Tibial nerve (tissue), 4 donors: ENCODE results near the gene NDUFB7. TPM values are rescaled to one million over a fixed set of nuclear protein-coding genes. Genes with fewer than 3 reads are reported as not detected.
"Not testable (repeated sequence)": the region's sequence is repeated elsewhere in the genome, so short reads cannot be mapped to it uniquely, and the experiment has no call there.

Experiments used
- DNase-seq, 2 donors: peaks; one replicate each; pipeline ENCODE4 v3.0.0-alpha.2; 2019; ENCODE audit warnings: low spot score in 2 of 2
- H3K27ac ChIP-seq, 4 donors: fragments of 200-600 bp; sonication (generic) in 3 of 4; one replicate each; pipeline ENCODE4 v1.5.1; 2017 to 2019; ENCODE audit warnings: mild to moderate bottlenecking in 1 of 4
- H3K27me3 ChIP-seq, 2 donors: fragments of 200-600 bp; sonication (generic) in 1 of 2; one replicate each; pipeline versions ENCODE4 v1.5.1 to v1.6.0; 2017 to 2019
- H3K36me3 ChIP-seq, 3 donors: fragments of 200-600 bp; sonication (generic); one replicate each; pipeline ENCODE4 v1.5.1; 2018 to 2019
- H3K4me1 ChIP-seq, 4 donors: fragments of 200-600 bp; sonication (generic) in 3 of 4; one replicate each; pipeline ENCODE4 v1.5.1; 2017 to 2019
- H3K4me3 ChIP-seq, 4 donors: fragments of 200-600 bp; sonication (generic) in 3 of 4; one replicate each; pipeline ENCODE4 v1.5.1; 2017 to 2019; ENCODE audit warnings: mild to moderate bottlenecking in 1 of 4, moderate library complexity in 1 of 4
- H3K9me3 ChIP-seq, 4 donors: fragments of 200-600 bp; sonication (generic) in 3 of 4; one replicate each; pipeline ENCODE4 v1.5.1; 2017 to 2019
- EP300 ChIP-seq, 2 donors: sonication (generic); formaldehyde crosslinking; IDR thresholded peaks; one replicate each; pipeline ENCODE4 v1.6.1; 2017; ENCODE audit warnings: antibody characterized with exemption in 2 of 2, mild to moderate bottlenecking in 1 of 2
- POLR2A ChIP-seq, 2 donors: fragments of 450-650 bp; IDR thresholded peaks; one replicate each; pipeline ENCODE4 v1.6.1; 2017; ENCODE audit warnings: antibody characterized with exemption in 2 of 2, mild to moderate bottlenecking in 2 of 2, moderate library complexity in 2 of 2
- WGBS, 2 donors: methylation state at CpG; one replicate each; pipeline ENCODE4 v1.1.5; 2018; 5-methylcytosine and 5-hydroxymethylcytosine counted together
- total RNA-seq, 4 donors: library from RNA; depleted of rRNA; stranded (reverse); fragments of >200 nt; gene quantifications; one replicate each; pipeline ENCODE4 v1.1.0, GENCODE V29; 2016
- TF ChIP-seq, protein P1 (sequence below), 5 experiments: fragments of 200-600 bp in 3 of 5; fragments of 450-650 bp in 2 of 5; sonication (generic) in 3 of 5; IDR thresholded peaks; one replicate each; pipeline ENCODE4 v1.5.1; 2016 to 2019; ENCODE audit warnings: antibody characterized with exemption in 5 of 5, mild to moderate bottlenecking in 3 of 5, moderate library complexity in 2 of 5

NDUFB7 gene
- total RNA-seq, 4 donors from 2014 or later, result 315 to 444 (median 398) TPM

DNA sequence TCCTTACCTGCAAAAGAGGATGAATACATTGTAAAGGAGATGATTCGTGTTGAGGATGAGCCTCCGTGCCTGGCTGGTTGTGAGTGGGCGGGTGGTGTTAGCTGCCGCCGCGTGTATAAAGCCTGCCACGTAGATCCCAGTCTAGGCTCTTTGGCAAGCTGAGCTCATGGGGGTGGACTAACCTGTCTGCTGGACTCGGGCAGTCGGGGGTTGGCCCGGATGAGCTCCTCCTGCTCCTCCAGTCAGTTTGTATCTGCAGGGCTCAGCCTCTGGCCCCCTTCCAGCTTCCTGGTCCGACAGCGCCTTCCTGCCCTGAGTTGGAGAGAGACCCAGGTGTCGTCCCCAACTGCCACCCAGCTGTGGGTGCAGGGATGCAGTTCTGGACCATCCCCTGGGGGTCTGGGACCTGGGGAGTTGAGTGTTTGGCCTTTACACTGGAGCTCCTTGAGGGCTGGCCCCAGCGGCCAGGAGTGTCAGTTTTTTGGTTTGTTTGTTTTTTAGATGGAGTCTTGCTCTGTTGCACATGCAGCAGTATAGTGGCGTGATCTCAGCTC lies 21.6 kb downstream of the NDUFB7 start:
- Histone ChIP-seq H3K36me3 (peaks cover 0 to 33% (median 0%) of the 10 kb centered on the region in 3 donors), H3K27ac (no peak overlapping the region), H3K9me3 (no peaks in the 10 kb centered on the region), H3K4me1 (peaks cover 0 to 33% (median 7%) of the 10 kb centered on the region in 4 donors), H3K4me3 (no peak overlapping the region), H3K27me3 (no peaks in the 10 kb centered on the region)
- DNase-seq, result no peak
- WGBS, 2 donors, result 59 to 71% methylated on average over 13 to 15 of the region's 15 CpGs
- TF ChIP-seq EP300 (IDR thresholded peaks at IDR 0.05), result no peak
- no peak for TF ChIP-seq POLR2A (IDR thresholded peaks at IDR 0.05)

DNA sequence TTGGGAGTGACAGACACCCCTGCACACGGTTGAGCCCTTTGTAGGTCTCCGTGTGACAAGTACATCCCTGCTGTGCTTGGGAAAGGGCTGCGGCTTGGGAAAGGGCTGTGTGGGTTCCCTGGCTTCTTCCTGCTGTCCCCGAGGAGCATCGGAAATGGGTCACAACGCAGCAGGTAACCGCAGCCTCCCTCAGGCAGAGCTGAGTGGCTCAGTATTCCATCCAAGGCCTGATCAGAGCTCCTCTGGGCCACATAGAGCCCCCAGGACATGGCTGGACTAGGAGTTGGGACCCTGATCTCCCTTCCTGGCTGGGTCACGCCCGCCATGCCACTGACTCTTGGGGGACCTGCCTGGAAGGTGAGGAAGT lies 26.2 kb downstream of the NDUFB7 start:
- Histone ChIP-seq H3K9me3 (no peaks in the 10 kb centered on the region), H3K27ac (peak overlapping the region in 1 of 4 donors; percentile 38), H3K4me3 (no peak overlapping the region), H3K4me1 (peaks cover 0 to 31% (median 10%) of the 10 kb centered on the region in 4 donors), H3K36me3 (peaks cover 0 to 22% (median 0%) of the 10 kb centered on the region in 3 donors), H3K27me3 (no peaks in the 10 kb centered on the region)
- DNase-seq, result no peak
- WGBS, 2 donors, result 77 to 90% methylated on average over 7 to 9 of the region's 9 CpGs
- no peak for TF ChIP-seq EP300 (IDR thresholded peaks at IDR 0.05)
- TF ChIP-seq POLR2A (IDR thresholded peaks at IDR 0.05), result no peak
- TF ChIP-seq, protein P1, sequence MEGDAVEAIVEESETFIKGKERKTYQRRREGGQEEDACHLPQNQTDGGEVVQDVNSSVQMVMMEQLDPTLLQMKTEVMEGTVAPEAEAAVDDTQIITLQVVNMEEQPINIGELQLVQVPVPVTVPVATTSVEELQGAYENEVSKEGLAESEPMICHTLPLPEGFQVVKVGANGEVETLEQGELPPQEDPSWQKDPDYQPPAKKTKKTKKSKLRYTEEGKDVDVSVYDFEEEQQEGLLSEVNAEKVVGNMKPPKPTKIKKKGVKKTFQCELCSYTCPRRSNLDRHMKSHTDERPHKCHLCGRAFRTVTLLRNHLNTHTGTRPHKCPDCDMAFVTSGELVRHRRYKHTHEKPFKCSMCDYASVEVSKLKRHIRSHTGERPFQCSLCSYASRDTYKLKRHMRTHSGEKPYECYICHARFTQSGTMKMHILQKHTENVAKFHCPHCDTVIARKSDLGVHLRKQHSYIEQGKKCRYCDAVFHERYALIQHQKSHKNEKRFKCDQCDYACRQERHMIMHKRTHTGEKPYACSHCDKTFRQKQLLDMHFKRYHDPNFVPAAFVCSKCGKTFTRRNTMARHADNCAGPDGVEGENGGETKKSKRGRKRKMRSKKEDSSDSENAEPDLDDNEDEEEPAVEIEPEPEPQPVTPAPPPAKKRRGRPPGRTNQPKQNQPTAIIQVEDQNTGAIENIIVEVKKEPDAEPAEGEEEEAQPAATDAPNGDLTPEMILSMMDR (IDR thresholded peaks at IDR 0.05), result no peak

DNA sequence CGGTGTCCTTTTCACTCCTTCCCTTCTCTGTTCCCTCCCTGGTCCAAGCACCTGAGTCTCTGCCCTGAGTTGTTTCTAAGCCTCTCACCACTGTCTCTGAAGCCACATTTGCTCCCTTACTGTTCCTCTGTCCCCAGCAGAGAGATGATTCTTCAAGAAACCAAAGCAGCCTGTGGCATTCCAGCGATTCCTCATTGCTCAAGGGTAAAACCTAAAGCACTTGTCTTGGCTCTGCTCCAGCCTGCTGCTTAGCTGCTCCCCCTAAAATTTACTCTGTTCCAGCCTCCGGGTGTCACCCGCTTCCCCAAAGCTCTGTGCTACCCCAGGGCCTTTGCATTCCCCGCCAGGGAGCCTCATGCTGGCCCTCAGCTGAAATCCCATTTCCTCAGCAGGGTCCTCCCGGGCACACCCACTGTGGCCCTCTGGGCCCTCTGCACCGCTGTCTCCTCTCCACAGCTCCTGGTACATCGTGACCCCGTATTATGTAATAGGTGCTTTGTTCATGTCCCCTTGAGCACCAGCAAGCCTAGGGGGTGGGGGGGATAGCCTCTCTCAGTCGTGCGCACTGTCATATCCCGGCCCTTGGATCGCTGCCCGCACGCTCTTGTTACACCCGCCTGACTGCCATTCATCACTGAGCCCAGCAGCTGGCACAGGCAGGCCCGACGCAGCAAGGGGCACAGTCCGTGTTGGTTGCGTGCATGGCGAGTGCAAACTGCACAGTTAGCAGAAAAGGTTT lies 26.7 kb downstream of the NDUFB7 start:
- TF ChIP-seq EP300 (IDR thresholded peaks at IDR 0.05) (no peak), POLR2A (IDR thresholded peaks at IDR 0.05) (no peak)
- TF ChIP-seq, protein P1 (IDR thresholded peaks at IDR 0.05), result no peak
- WGBS, 2 donors, result 47 to 48% methylated on average over 14 to 21 of the region's 21 CpGs
- peaks cover 0 to 21% (median 0%) of the 10 kb centered on the region in 3 donors for H3K36me3 ChIP-seq
- no peaks in the 10 kb centered on the region for H3K9me3 ChIP-seq
- peaks cover 0 to 26% (median 8%) of the 10 kb centered on the region in 4 donors for H3K4me1 ChIP-seq
- H3K27me3 ChIP-seq, result no peaks in the 10 kb centered on the region
- DNase-seq, result no peak
- peak overlapping the region in 3 of 4 donors; percentile 17 to 39 (median 38) for H3K27ac ChIP-seq
- no peak overlapping the region for H3K4me3 ChIP-seq

DNA sequence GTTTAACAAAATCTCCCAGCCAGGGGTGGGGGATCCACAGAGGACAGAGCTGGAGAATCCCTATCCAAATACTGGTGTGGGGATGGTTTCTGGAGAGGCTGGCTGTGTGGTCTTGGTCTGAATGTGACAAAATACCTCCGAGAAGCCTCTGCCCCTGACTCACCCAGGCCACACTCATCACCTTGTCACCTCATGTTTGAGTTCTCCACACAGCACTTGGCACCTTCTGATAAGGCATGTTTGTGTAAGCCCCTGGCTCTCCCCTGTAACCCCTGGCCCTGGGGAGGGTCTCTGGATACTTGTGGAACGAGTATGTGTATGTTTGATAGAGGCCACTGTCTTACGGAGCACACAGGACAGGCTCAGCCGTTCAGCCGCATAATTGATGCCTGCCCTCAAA lies 27.8 kb downstream of the NDUFB7 start:
- TF ChIP-seq, protein P1 (IDR thresholded peaks at IDR 0.05), result no peak
- TF ChIP-seq POLR2A (IDR thresholded peaks at IDR 0.05) (no peak), EP300 (IDR thresholded peaks at IDR 0.05) (no peak)
- 65 to 74% methylated on average over 5 of the region's 5 CpGs for WGBS, 2 donors
- no peak for DNase-seq
- Histone ChIP-seq H3K27me3 (no peaks in the 10 kb centered on the region), H3K36me3 (peaks cover 0 to 10% (median 0%) of the 10 kb centered on the region in 3 donors), H3K9me3 (no peaks in the 10 kb centered on the region), H3K4me1 (peaks cover 0 to 24% (median 8%) of the 10 kb centered on the region in 4 donors), H3K27ac (no peak overlapping the region), H3K4me3 (no peak overlapping the region)

DNA sequence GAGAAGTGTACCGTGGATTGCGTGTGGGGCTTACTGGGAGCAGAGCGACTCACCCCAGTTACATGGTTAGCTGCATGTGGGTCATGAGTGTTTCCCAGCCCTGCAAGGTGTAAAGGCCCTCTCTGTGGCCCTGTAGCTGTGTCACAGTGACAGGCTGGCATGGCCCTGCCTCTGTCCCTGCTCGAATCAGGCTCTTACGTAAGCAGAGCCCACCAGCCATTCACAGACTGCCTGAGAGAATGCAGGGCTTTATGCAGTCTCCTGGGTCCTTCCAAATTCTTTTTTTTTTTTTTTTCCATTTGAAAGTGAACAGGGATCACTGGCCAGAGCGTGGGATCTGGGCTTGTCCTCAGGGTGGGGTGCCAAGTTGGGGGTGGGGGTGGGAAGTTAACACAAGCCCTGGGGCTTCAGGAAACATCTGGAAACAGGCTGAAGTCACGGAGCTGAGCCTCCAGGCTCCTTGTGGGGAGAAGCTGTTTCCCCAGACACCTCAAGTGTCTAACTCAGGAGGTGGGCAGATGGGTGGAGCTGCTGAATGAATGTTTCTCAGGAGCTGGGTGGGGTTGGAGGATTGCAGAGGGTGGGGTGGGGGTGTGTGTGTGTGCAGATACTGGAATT lies 29.0 kb downstream of the NDUFB7 start:
- Histone ChIP-seq H3K4me3 (no peak overlapping the region), H3K27ac (peak overlapping the region in 1 of 4 donors; percentile 44), H3K4me1 (peaks cover 0 to 24% (median 8%) of the 10 kb centered on the region in 4 donors), H3K27me3 (no peaks in the 10 kb centered on the region), H3K36me3 (no peaks in the 10 kb centered on the region), H3K9me3 (no peaks in the 10 kb centered on the region)
- TF ChIP-seq POLR2A (IDR thresholded peaks at IDR 0.05), result no peak
- TF ChIP-seq, protein P1 (IDR thresholded peaks at IDR 0.05), result no peak
- TF ChIP-seq EP300 (IDR thresholded peaks at IDR 0.05), result no peak
- no peak for DNase-seq
- 22 to 35% methylated on average over 7 of the region's 7 CpGs for WGBS, 2 donors

DNA sequence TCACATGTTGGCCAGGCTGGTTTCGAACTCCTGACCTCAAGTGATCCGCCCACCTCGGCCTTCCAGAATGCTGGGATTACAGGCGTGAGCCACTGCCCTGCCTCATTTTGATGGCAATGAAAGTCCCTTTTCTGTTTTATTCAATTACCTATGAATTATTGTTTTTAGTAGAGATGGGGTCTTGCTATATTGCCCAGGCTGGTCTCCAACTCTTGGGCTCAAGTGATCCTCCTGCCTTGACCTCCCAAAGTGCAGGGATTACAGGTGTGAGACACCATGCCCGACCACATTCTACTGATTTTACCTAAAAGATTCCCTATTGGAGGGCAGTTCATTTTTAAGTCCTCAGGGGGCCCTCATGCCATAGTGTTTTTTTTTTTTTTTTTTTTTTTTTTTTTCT lies 29.9 kb downstream of the NDUFB7 start:
- not testable (repeated sequence) for H3K27me3 ChIP-seq, H3K36me3 ChIP-seq, H3K27ac ChIP-seq, H3K4me3 ChIP-seq, H3K9me3 ChIP-seq, DNase-seq
- 73 to 78% methylated on average over 5 of the region's 5 CpGs for WGBS, 2 donors
- peaks cover 0 to 29% (median 8%) of the 10 kb centered on the region in 4 donors for H3K4me1 ChIP-seq
